Endothelial cell of umbilical vein (primary cell): ENCODE measurements around the gene KDM4B.

Experiments used
- EZH2 ChIP-seq: IDR thresholded peaks from 2 replicates; pipeline ENCODE4 v1.6.1; 2012; ENCODE audit warnings: borderline replicate concordance, low read depth, mild to moderate bottlenecking, moderate library complexity, low read length, inconsistent platforms; ENCODE audit not compliant: severe bottlenecking
- JUN ChIP-seq: IDR thresholded peaks from 2 replicates; pipeline ENCODE4 v1.6.1; 2011; ENCODE audit warnings: borderline replicate concordance, low read depth; ENCODE audit not compliant: insufficient read length, insufficient read depth
- MAX ChIP-seq: IDR thresholded peaks from 2 replicates; pipeline ENCODE4 v1.6.1; 2011; ENCODE audit not compliant: insufficient read depth, insufficient read length
- MYC ChIP-seq: IDR thresholded peaks from one replicate; pipeline ENCODE4 v1.6.1; 2011; ENCODE audit warnings: mild to moderate bottlenecking, low read depth, low read length
- POLR2A ChIP-seq: IDR thresholded peaks from 2 replicates; pipeline ENCODE4 v1.6.1; 2012; ENCODE audit warnings: low read depth, mild to moderate bottlenecking, control low read depth, low read length
- POLR2AphosphoS5 ChIP-seq: IDR thresholded peaks from 2 replicates; pipeline ENCODE4 v1.6.1; 2012; ENCODE audit warnings: low read depth, mild to moderate bottlenecking, control low read depth, low read length, moderate library complexity; ENCODE audit not compliant: insufficient read depth
- TF ChIP-seq, protein P1 (sequence below), 2 donors: IDR thresholded peaks; 1 replicate in 1 of 2; 2 replicates in 1 of 2; pipeline ENCODE4 v1.5.1; 2011; ENCODE audit warnings: low read length in 2 of 2, mild to moderate bottlenecking in 2 of 2, moderate library complexity in 2 of 2, control low read depth in 1 of 2, inconsistent platforms in 1 of 2, low read depth in 1 of 2; ENCODE audit not compliant: insufficient read depth in 1 of 2; ENCODE audit errors: extremely low read depth in 1 of 2

GRCh38 chr19:5050067-5050656 is 81.2 kb downstream of the KDM4B start:
- TF ChIP-seq, protein P1, sequence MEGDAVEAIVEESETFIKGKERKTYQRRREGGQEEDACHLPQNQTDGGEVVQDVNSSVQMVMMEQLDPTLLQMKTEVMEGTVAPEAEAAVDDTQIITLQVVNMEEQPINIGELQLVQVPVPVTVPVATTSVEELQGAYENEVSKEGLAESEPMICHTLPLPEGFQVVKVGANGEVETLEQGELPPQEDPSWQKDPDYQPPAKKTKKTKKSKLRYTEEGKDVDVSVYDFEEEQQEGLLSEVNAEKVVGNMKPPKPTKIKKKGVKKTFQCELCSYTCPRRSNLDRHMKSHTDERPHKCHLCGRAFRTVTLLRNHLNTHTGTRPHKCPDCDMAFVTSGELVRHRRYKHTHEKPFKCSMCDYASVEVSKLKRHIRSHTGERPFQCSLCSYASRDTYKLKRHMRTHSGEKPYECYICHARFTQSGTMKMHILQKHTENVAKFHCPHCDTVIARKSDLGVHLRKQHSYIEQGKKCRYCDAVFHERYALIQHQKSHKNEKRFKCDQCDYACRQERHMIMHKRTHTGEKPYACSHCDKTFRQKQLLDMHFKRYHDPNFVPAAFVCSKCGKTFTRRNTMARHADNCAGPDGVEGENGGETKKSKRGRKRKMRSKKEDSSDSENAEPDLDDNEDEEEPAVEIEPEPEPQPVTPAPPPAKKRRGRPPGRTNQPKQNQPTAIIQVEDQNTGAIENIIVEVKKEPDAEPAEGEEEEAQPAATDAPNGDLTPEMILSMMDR (IDR thresholded peaks at IDR 0.05; ENCODE audit: extremely low read depth in 1 of 2, insufficient read depth in 1 of 2, low read depth in 1 of 2, low read length in 2 of 2): no peak
- TF ChIP-seq POLR2A (no peak), MYC (no peak), POLR2AphosphoS5 (no peak), MAX (no peak), JUN (no peak), EZH2 (no peak)
